T-helper 9 cell (primary cell): Measurements from ENCODE around the gene MATN4.

Experiments used
- DNase-seq: peaks from one replicate; pipeline ENCODE4 v3.0.0-alpha.2; 2020

Gene MATN4

DNA sequence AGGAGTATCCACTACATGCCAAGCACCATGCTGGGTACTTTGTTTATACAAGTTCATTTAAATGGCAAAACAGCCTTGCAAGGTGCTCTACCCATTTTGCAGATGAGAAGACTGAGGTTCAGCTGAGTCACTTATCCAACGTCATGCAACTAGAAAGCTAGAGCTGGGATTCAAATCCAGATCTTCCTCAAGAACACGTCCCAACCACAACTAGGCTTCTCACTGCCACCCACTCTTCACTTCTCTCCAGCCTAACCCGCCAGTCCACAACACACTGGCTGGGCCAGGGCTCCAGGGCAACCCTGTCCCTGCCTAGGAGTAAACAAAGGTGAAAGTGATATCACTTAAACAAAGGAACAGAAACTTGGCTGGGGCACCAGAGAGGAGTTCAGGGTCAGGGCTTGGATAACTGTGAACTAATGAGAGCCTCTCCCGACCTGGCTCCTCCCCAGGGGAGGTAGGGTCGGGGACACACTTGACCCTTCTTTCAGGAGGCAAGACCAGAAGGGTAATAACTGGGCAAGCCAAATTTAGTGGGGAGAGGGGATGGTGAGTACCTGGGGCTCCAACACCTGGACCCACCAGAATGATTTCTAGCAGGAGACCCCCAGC is 32.2 kb upstream of the MATN4 start:
- no peak for DNase-seq

DNA sequence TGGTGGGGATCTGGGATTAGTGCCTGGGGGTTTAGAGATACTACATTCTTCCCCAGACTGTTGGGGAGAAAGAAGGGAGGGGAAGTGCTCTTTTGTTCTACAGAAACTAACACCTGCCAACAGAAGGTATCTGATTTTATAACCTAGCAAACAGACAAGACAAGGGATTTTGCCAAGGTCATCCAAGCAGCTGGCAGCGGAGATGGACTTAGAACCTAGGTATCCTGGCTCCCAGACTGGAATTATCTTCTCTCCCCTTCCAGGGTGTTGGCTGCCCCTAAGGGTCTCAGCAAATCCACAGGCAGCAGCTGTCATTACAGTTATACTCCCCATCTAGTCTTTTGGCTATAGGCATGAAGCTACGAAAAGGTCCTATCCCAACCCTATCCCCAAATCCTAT is 31.7 kb upstream of the MATN4 start:
- DNase-seq: no peak

DNA sequence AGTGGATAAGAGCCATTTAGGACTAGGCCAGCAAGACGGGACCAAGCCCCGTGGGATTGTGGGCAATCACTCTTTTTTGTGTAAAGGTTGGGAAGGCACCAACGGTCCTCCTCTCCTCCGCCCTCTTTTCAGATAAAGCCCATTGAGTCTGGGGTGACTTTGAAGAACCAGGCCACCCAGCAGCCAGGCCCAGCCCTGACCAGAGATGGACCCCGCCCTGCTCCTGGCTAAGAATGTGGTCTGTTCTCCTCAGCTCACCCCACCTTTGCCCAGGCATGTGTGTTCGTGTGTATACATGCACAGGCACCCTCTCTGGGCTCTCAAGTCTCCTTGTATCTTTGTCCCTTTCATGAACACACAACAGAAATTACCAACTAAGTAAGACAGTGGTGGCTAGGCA is 31.0 kb upstream of the MATN4 start:
- no peak for DNase-seq

DNA sequence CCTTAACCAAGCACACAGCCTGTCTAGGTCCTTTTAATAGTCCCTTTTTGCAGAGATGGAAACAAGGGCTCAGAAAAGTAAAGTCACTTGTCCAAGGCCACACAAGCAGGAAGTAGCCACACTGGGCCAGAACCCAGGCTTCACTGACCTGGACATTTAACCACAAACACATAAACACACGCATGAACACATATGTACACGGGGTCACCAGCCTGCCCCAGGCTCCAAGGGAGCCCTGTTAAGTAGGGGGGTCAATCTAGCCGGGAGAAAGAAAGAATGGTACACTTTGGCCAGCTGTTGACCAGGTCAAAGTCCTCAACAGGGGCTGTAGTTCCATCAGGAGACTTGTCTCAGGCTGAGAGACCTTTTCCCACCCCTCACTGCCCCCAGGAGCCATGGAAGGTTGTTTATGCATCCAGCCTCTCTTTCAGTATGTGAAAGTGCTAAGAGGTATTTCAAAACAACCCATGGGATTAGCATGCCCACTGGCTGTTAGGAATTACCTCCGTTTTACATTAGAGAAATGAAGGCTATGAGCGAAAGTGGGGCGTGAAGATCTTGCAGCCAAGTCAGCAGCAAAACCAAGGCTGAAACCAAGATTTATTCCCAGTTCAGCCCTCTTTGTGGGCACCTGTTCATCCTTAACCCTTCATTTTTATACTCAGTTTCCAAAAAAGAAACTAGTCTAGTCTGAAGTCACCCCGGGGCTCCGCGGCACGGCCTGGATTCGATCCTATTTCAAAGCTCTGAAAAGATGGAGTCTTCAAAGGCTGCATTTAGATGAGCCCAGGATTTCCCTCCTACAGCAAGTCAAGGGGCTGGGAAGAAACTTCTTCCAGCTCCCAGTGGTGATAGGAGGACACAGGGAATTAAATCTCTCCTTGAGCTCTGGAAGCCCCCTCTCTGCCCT is 30.3 kb upstream of the MATN4 start:
- DNase-seq: no peak

DNA sequence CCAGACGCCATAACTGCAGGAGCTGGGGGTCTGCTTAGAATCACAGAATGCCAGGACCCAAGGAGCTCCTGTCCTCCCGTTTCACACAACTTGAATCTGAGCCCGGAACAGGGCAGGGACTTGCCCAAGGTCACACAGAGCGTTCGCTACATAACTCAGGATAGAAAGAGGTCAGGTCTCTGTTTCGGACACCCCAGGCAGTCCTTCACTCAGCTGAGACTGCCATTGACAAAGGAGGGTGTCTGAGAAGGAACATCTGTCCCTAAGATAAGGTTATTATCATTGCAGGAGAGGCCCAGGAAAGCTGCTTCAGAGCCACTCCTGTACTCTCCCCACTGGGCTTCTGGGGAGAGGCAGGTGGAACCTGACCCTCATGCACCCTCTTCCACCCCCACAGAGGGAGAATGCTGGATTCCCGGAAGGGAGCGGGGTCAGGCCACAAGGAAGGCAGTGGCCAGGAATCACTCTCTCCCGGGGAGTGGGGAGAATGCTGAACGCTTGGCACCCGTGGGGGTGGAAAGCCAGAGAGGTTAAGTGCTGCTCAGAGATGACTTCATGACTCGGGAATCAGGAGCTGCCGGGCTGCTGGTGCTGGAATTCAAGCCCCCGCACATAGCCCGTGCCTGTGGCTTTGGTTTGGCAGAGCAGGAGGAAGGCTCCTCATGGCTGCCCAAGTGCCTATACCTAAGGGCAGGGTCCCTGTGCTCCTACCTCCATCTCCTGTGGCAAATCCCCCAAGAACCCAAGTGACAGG is 29.4 kb upstream of the MATN4 start:
- no peak for DNase-seq

DNA sequence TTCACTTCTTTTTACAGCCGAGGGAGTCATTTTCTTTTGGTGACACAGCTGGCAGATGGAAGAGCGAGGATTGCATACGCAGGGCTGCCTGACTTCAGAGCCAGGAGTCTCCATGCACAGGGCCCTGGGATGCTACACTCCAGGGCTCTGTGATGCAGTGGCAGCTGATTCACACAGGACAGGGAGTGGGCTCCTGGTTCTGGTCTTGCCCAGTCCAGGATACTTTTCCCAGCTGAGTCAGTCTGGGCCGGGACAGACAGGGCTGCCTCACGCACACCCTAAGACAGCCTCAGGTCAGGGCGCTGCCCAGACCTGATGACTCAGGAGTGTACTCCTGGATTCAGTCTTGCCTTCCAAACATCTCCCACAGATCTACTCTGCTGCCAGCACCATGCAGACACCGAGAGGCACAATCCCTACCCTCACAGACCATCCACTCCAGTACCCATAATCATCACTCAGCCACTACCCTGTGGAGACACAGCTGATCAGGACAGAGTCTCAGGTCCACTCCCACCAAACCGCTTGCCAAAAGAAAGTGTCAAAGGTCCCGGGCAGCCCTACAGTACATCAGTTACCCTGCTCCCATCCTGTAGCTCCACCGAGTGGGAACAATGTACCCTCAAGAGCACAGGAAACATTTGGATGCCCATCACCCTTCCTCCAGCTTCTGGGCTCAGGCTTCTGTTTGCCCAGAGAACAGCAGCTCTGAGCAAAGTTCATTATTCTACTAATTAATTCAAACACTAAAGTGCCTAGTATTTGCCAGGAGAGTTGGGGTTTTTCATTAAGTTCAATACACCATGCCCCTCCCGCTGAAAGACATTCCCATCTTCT is 28.6 kb upstream of the MATN4 start:
- no peak for DNase-seq

DNA sequence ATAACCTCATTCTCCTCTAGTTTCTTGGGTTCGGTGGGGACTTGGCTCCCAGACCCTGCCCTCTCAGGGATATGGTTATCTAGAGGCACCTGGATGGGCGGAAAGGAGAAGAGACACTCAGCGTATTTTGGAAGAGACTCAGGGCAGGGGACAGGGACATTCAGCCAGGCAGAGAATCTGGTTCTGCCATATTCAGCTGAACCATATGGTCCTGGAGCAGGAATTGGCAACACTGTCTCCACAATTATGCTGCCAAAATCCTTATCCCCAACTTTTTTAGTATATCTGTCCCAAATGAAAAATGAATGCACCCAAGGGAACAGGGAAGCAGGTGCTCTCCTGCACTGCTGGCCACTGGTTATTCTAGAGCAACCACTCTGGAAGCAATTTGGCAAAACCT is 22.4 kb upstream of the MATN4 start:
- DNase-seq: no peak

DNA sequence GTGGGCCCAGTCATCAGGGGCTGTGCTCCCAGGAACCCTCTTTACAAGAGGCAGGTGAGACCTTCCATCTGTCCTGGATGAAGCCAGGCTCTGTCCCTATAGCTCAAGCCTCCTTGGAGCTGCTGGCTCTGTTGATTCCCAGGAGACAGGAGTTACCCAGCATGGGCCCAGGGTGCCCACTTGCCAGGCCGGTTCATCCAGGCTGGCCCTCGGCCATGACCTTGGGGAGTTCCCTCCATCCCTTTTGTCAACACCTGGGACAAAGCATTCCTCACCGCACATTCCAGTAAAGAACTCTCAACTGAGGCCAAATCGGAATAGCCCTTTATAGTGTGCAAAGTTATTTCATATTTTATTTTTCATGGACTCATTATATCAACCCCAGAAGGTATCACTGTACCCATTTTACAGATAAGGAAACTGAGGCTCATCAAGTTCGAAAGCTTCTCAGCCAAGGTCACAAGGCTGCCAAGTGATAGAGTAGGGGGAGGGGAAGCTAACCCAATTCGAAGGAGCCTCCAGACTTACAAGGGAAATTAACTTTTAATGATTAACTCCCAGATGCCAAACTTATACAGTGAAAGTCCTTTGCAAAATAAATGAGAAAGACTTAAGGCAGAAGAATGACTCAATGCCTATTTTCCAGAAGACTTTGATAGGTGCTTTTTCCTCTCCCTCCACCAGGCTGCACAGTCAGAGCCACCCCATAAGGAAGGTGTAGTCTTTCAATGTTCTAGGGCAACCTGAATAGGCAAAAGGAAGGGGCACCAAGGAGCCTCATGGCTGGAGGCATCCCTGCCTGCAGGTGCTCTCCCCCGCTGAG is 21.6 kb upstream of the MATN4 start:
- no peak for DNase-seq

DNA sequence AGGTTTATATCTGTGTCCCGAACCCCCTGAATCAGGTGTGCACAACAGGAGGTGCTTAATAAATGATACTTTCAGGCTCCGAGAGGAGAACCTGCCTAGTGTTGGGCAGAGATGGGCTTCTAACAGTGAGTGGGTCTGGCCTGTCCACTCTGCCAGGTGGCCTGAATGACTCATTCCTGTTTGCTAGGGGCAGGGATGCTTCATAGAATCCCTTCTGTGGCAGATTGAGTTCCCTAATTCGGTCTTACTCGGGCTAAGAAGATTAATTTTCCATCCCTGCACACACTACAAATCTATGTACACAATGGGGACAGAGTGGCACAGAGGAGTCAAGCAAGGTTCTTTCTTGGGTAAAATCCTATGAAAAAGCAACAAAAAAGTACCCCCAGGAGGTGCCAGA is 20.4 kb upstream of the MATN4 start:
- DNase-seq: no peak

DNA sequence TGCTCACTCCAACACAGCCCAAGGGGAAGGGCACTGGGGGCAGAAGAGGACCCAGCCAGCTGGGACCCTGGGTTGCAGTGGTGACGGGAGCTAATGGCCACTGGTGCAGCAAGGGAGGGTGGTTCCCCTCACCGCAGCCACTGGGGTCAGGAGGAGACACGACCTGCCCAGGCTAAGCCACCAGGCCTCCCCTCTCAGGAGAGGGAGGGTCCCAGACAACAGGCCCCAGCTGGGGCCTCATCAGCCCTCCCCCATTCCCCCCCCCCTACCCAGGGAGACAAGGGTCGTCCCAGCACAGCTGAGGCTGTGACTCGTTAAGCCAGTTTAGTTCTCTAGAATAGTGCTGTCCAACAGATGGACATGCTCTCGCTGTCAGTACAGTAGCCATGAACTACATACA is 17.3 kb upstream of the MATN4 start:
- DNase-seq: no peak

DNA sequence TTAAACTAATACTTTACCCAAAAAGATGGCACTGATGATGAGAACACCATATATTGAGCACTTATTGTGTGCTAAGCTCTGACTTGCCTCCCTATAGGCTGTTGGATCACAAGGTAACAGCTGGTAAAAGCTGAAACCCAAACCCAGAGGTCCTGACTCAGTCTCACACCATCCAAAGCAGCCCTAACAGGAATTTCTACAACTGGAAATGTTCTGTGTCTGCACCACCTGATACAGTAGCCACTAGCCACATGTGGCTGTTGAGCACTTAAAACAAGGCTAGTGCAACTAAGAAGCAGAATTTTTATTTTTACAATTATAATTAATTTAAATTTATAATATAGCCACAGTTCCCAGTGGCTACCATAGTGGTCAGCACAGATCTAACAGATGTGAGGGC is 15.6 kb upstream of the MATN4 start:
- DNase-seq: no peak

DNA sequence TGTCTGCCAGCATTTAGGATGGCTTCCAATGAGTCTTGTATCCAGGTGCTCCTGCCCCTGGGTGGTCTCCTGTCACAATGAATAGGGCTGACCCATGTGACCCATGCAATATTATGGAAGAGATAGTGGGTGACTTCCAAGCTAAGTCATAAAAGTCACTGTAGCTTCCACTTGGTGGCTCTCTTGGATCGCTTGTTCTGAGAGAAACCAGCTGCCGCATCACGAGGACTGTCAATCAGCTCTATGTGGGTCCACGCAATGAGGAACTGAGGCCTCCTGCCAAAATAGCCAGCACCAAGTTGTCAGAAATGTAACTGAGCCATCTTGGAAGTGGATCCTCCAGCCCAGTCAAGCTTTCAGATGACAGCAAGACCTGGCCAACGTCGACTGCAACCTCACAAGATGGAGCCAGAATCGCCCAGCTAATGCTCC is 14.9 kb upstream of the MATN4 start:
- no peak for DNase-seq

DNA sequence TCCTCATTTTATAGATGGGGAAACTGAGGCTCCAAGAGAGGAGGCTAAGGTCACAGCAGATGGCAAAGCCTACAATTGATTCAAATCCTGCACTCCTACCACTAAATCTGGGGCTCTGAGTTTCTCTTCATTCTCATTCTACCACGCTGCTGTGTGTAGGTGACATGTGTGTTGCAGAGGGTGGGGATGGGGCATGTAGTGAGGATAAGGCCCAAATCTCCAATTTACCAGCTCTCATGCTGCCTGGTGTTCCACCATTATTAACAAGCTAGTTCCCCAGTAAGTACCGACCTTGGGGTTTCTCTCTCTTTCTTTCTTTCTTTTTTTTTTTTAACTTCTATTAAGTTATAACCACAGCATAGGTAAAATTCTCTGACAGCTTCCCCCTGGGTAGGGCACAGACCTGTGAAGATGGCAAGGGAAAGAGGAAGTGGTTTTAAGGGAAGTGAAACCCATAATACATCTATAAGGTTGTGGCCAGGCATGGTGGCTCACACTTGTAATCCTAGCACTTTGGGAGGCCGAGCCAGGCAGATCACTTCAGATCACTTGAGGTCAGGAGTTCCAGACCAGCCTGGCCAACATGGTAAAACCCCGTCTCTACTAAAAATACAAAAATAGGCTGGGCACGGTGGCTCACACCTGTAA is 13.0 kb upstream of the MATN4 start:
- no peak for DNase-seq

DNA sequence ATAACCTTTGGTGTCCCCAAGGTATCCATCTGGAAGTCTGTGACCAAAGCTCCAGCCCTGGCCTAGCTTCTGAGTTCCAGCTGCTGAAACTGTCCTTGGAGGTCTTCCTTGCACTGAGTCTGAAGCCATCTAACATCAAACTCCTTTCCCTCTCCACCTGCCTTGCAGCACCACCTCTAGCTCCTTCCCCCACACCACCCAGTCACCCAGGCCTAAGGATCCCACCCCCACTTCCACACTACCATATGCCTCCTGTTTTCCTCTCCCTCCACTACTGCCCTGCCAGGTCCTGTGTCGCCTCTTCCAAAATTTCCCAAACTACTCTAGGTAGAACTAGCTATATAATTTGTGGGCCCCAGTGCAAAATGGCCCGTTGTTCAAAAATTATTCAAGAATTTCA is 10.8 kb upstream of the MATN4 start:
- DNase-seq: no peak

DNA sequence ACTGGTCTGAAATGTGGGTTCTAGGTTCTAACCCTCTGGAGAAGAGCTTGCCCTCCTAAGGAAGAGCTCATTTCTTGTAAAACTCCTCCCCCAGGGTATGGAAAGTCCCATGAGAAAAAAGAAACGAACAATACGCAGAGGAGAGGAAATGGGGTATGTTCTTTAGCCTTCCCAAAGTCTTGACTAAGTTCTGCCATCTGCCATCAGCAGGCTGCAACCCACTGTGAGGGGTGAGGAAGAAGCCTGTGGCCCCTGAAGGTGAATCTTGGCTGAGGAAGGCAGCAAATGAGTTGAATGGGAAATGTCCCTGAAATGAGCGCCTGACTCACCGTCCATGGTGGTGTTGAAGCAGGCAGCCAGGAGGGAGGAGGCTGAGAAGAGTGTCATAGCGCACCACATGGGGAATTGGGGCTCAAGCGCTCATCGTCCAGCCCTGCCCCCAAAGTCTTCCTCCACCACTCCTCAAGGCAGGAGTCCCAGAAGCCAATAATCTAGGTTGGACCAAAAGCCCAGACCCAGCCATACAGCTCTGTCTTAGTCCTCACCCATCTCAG is 10.4 kb upstream of the MATN4 start:
- DNase-seq: no peak

DNA sequence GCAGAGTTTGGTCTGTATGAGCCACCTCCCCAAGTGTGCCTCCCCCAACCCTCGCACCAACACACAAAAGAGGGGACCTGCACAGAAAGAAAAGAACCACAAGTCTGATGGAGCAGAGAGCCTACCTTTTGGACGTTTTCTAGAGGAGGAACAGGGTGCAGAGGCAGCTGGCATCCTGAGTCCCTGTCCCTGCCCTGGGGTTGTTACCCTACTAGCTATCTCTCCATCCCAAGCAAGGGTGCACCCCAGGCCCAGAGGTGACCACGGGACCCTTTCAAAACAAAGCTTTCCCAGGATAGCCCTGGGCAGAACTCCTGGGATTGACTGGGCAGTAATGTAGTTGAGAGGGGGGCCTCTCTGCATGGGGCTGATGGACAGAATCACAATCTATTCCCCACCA is 9.7 kb upstream of the MATN4 start:
- DNase-seq: no peak

DNA sequence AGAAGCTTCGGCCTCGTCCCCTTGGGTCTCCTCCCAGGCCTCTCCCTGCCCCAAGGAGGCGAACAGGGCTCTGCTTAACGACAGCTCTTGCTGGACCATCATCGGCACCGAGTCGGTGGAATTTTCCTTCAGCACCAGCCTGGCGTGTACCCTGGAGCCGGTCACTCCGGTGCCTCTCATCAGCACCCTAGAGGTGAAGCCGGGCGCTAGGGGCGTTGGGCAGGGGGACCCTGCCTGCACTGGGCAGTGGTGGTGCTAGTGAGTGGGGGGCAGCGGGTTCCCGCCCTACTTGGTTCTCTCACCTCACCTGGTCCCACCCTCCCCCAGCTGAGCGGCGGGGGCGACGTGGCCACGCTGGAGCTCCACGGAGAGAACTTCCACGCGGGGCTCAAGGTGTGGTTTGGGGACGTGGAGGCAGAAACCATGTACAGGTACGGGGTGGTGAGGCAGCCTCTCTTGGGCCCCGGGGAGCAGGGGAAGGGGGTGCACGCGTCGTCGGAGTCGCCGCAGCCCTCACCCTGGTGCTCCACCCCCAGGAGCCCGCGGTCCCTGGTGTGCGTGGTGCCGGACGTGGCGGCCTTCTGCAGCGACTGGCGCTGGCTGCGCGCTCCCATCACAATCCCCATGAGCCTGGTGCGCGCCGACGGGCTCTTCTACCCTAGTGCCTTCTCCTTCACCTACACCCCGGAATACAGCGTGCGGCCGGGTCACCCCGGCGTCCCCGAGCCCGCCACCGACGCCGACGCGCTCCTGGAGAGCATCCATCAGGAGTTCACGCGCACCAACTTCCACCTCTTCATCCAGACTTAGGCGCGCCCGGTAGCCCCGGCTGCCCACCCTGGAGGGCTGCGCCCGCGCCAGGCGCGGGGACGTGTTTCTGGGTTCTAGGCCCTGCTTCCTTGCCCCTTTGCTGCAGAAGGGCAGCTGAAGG is 8.3 kb upstream of the MATN4 start:
- DNase-seq: no peak

DNA sequence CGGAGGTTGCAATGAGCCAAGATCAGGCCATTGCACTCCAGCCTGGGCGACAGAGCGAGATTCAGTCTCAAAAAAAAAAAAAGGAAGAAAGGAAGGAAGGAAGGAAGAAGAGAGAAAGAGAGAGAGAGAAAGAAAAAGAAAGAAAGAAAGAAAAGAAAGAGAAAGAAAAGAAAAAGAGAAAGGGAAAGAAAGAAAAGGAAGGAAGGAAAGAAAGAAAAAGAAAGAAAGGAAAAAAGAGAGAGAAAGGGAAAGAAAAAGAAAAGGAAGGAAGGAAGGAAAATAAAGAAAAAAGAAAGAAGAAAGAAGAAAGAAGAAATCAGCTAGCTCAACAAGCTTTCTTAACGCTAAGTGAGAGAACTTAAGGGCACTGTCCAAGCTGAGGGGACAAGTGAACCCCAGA is 7.6 kb upstream of the MATN4 start:
- DNase-seq: no peak

DNA sequence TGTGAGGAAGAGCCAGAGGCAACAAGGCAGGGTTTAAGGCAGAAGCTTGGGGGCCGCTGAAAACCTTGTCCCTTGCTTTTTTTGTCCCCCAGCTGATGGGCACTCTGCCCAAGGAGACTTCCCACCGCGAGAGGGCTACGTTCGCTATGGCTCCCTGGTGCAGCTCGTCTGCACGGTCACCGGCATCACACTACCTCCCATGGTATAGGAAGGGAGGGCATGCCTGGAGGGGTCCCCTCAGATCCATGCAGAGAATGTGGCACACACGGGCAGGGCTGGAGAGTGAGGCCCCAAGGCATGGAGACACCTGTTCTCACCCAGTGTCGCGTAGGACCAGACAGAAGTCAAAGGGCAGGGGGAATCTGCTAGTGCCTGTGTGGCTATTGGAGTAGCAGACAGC is 5.8 kb upstream of the MATN4 start:
- DNase-seq: no peak
